ENCODE measurements around the gene ULK2. TPM values are rescaled to one million over a fixed set of nuclear protein-coding genes. Genes with fewer than 3 reads are reported as not detected.
A peak's percentile ranks its signal among the peaks of the same experiment; 100 is the strongest.

The ULK2 gene
- total RNA-seq, 2 donors from 2014 or later, result 14.9 to 20.8 TPM

DNA sequence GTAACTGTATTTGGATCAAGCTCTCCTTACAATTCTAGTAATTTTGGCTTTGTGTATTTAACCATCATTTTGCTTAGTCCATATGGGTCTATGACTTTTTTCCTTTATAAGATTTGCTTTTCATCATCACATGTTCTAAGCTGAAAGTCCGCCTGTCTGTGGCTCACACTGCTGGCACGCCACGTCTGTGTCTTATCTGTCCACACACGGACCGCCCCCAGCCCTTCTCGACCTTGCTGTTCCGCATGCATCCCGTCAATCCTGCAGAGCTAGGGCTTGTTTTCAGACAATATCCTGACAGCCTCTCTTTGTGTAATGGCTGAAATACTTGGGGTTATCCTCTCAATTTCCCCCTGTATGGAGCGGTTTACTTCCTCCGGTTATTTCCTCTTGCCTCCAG, 111.2 kb downstream of the ULK2 start:
- no peaks in the 10 kb centered on the region for H3K9me3 ChIP-seq (ENCODE audit: control insufficient read depth, low read length, poor library complexity, severe bottlenecking)
- Mint-ChIP-seq H3K36me3 (ENCODE audit: low read depth) (peaks cover 2% of the 10 kb centered on the region), H3K27me3 (peaks cover 45% of the 10 kb centered on the region), H3K4me1 (peaks cover 4% of the 10 kb centered on the region), H3K27ac (no peak overlapping the region), H3K4me3 (no peak overlapping the region)
- DNase-seq, result no peak
- ATAC-seq, result no peak

DNA sequence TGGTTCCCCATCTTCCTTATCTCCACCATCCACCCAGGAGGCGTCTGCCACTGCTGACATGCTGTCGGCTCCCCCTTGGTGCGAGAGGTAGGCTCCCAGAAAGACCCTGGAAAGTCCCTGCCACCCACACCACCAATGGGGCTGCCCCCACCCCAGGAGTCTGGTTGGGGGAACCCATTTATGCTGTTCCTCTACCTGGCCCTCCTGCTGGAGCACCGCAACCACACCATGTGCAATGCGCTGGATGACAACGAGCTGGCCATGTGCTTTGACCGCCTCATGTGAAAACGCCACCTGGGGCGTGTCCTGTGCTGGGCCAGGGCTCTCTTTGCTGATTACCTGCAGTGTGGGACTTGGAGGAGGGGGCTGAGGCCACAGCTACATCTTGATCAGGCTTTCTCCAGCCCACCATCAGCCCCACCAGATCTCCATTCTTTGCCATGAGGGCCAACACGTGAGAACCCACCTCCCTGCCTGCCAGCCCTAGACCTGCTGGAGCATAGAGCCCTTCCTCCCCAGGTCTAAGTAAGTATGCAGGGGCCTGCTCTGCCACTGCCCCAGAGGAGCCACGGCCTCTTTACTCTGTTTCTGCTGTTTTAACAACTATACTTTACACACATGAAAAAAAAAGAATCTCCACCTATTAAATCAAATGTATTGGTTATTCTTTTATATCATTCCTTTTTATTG, 111.8 kb downstream of the ULK2 start:
- Mint-ChIP-seq H3K27me3 (peaks cover 46% of the 10 kb centered on the region), H3K27ac (no peak overlapping the region), H3K4me1 (peaks cover 7% of the 10 kb centered on the region), H3K4me3 (no peak overlapping the region), H3K36me3 (ENCODE audit: low read depth) (peaks cover 2% of the 10 kb centered on the region)
- ATAC-seq, result no peak
- no peaks in the 10 kb centered on the region for H3K9me3 ChIP-seq (ENCODE audit: control insufficient read depth, low read length, poor library complexity, severe bottlenecking)
- DNase-seq, result no peak

DNA sequence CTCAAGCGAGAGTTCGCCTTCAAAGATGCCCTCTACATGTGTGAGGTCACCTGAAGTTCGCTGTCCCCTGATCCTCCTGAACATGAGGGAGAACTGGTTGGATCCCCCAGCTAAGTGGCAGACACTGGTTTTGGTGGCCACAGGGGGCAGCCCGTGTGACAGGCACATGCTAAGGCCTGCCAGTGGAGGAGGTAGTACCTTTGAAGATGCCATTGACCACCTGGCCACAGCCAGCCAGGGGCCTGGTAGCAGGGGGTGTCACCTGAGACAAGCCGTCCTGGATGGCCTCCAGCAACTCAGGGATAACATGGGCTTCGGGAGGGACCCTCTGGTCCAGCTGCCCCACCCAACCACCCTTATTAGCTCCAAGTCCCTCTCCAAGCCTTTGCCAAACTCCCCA, 112.3 kb downstream of the ULK2 start:
- Mint-ChIP-seq H3K36me3 (ENCODE audit: low read depth) (peaks cover 5% of the 10 kb centered on the region), H3K4me3 (no peak overlapping the region), H3K27me3 (peaks cover 45% of the 10 kb centered on the region), H3K27ac (no peak overlapping the region), H3K4me1 (peaks cover 11% of the 10 kb centered on the region)
- DNase-seq (no peak), ATAC-seq (no peak)
- H3K9me3 ChIP-seq (ENCODE audit: control insufficient read depth, low read length, poor library complexity, severe bottlenecking), result no peaks in the 10 kb centered on the region

DNA sequence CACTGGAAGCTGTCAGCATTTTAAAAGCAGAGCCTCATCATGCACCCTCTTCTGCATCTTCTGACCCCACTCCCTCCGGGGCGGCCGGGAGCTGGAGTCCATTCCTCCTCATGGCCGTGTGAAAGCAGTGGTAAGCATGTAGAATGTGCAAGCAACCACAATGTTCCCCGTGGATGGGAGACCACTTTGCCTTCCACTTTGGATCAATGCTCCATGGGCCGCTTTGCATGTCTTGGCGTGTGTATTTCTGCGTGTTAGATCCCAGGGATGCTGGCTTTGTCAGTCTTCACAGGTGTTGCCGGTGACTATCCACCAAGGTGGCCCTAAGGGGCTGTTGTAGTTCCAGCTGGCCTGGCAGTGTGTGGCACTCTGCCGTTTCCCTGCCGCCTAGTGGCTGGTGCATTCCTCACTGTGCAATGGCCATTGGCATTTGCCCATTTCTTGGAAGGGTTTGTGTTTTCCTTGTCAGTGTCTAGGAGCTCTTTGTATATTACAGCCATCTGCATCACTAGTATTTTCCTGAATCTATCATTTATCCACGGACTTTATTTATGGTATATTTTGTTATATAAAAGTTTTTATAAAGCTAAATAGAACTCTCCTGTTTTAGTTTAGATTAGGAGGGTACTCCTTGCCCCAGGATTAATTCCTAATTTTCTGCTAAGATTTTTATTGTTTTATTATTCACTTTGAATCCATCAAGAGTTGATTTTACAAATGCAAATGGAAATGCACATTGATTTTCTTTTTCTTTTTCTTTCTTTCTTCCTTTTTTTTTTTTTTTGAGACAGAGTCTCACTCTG, 113.9 kb downstream of the ULK2 start:
- ATAC-seq (no peak), DNase-seq (no peak)
- Mint-ChIP-seq H3K4me1 (peaks cover 15% of the 10 kb centered on the region), H3K27me3 (peaks cover 48% of the 10 kb centered on the region), H3K27ac (no peak overlapping the region), H3K4me3 (no peak overlapping the region), H3K36me3 (ENCODE audit: low read depth) (peaks cover 5% of the 10 kb centered on the region)
- H3K9me3 ChIP-seq (ENCODE audit: control insufficient read depth, low read length, poor library complexity, severe bottlenecking), result no peaks in the 10 kb centered on the region

DNA sequence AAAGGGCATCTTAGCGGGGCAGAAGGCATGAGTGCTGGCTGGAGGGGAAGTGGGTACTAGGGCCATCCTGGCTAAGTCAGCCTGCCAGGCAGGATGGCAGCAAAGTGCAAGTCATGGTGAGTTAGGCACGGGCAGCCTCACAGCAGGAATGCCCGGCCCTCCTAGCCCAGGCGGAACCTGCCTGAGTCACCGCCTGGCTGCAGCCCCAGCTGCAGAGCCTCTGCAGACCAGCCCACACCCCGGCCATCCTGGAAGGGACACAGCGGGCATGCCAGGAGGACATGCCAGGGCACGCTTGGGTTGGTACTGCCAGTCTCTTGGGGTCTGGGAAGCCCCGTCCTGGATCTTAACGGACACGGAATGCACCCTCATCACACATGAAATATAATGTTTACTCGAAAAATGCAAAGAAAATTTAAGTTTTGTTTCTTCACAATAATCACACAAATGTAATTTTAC, 114.7 kb downstream of the ULK2 start:
- H3K27ac Mint-ChIP-seq, result no peak overlapping the region
- H3K9me3 ChIP-seq (ENCODE audit: control insufficient read depth, low read length, poor library complexity, severe bottlenecking), result no peaks in the 10 kb centered on the region
- peaks cover 53% of the 10 kb centered on the region for H3K27me3 Mint-ChIP-seq
- peaks cover 5% of the 10 kb centered on the region for H3K36me3 Mint-ChIP-seq (ENCODE audit: low read depth)
- H3K4me1 Mint-ChIP-seq, result peaks cover 15% of the 10 kb centered on the region
- ATAC-seq (peak; percentile 44), DNase-seq (no peak)
- H3K4me3 Mint-ChIP-seq, result no peak overlapping the region

DNA sequence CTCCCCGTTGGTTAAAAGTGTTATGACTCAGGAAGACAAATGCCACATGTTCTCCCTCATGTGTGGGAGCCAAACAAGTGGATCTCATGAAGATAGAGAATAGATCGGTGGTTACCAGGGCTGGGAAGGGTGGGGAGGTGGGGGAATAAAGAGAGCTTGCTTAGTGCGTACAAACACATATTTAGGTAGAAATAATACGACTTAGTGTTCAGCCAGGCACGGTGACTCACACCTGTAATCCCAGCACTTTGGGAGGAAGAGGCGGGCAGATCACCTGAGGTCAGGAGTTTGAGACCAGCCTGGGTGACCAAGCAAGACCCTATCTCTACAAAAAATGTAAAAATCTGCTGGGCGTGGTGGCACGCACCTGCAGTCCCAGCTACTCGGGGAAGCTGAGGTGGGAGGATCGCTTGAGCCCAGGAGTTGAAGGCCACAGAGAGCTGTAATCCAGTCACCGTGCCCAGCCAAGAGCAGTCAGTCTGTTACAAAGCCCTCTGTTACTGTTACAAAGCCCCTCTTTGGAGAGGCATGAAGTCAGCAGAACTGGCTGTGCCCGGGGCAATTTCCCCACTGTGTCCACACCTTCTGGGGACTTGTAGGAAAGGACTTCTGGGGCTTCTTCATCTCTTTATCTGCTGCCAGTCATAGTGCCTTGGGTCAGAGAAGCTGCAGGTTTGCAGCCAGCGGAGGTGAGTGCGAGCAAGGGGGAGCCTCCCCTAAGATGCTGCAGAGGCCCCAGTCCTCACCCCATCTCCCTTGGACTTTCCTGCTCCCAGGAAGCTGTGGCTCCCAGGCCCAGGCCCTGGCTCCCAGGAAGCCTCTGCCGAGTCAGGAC, 115.3 kb downstream of the ULK2 start:
- peaks cover 15% of the 10 kb centered on the region for H3K4me1 Mint-ChIP-seq
- peaks cover 5% of the 10 kb centered on the region for H3K36me3 Mint-ChIP-seq (ENCODE audit: low read depth)
- no peak overlapping the region for H3K4me3 Mint-ChIP-seq
- H3K9me3 ChIP-seq (ENCODE audit: control insufficient read depth, low read length, poor library complexity, severe bottlenecking), result no peaks in the 10 kb centered on the region
- H3K27ac Mint-ChIP-seq, result no peak overlapping the region
- ATAC-seq, result no peak
- peaks cover 57% of the 10 kb centered on the region for H3K27me3 Mint-ChIP-seq
- DNase-seq, result no peak

DNA sequence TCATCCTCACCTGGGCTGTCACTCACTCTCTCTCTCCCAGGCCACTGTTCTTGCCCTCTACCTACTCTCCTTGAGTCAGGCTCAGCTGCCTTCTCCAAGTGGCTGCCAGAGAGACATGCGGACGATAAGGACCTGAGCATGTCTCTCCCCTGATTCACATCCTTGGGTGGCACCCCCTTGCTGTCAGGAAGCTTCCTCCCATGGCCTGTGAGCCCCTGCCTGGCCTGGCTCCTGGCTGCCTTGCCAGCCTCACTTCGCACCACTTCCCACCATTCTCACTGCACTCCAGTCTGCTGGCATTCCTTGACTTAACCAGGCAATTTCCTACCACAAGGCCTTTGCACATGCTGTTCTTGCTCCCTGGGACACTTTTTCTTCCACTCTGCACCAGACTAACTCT, 116.9 kb downstream of the ULK2 start:
- peaks cover 5% of the 10 kb centered on the region for H3K36me3 Mint-ChIP-seq (ENCODE audit: low read depth)
- ATAC-seq (no peak), DNase-seq (no peak)
- H3K9me3 ChIP-seq (ENCODE audit: control insufficient read depth, low read length, poor library complexity, severe bottlenecking), result no peaks in the 10 kb centered on the region
- H3K4me3 Mint-ChIP-seq, result no peak overlapping the region
- peaks cover 46% of the 10 kb centered on the region for H3K27me3 Mint-ChIP-seq
- no peak overlapping the region for H3K27ac Mint-ChIP-seq
- peaks cover 15% of the 10 kb centered on the region for H3K4me1 Mint-ChIP-seq

DNA sequence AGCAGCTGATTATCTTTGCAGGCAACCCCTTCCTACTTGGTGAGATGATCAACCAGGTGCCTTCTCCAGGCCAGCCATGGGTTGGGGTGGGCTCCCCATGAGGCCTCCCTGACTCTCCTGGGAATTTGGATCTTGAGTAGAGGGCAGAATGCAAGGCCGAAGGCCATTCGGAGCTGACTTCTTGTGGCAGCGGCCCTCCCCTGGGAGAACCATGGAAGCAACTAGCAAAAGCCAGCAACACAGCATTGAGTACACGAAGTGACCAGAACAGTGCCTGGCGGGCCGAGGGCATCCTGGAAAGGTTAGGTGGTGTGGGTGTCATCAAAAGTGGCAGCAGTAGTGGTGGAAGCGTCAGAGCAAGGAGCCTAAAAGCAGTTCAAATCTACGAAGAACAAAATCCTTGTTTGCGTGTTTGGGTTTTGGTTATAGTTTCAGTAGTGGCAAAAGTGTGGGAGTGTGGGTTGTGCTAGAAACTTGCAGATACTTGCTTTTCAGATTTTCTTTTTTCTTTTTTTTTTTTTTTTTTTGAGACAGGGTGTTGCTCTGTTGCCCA, 117.6 kb downstream of the ULK2 start:
- H3K9me3 ChIP-seq (ENCODE audit: control insufficient read depth, low read length, poor library complexity, severe bottlenecking), result no peaks in the 10 kb centered on the region
- DNase-seq (no peak), ATAC-seq (no peak)
- Mint-ChIP-seq H3K27ac (no peak overlapping the region), H3K4me1 (peaks cover 16% of the 10 kb centered on the region), H3K27me3 (peaks cover 43% of the 10 kb centered on the region), H3K36me3 (ENCODE audit: low read depth) (peaks cover 5% of the 10 kb centered on the region), H3K4me3 (no peak overlapping the region)

DNA sequence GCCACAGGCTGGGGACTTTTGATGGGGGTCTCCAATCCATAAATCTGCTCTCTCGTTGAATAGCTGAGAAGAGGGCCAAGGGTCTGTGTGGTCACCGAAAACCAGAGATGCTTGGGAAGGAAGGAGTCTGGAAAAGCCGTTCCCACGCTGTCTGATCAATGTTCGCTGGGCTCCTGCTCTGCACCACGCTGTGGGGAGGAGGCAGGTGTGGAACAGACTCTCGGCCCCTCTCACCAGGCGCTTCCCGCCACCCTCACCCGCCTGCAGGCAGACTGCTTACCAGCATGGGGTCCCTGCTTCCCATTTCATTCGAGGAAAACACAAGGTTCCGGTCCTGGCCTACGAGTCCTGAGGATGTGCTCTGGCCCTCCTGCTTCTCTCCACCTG, 118.9 kb downstream of the ULK2 start:
- no peak for DNase-seq
- H3K27me3 Mint-ChIP-seq, result peaks cover 42% of the 10 kb centered on the region

DNA sequence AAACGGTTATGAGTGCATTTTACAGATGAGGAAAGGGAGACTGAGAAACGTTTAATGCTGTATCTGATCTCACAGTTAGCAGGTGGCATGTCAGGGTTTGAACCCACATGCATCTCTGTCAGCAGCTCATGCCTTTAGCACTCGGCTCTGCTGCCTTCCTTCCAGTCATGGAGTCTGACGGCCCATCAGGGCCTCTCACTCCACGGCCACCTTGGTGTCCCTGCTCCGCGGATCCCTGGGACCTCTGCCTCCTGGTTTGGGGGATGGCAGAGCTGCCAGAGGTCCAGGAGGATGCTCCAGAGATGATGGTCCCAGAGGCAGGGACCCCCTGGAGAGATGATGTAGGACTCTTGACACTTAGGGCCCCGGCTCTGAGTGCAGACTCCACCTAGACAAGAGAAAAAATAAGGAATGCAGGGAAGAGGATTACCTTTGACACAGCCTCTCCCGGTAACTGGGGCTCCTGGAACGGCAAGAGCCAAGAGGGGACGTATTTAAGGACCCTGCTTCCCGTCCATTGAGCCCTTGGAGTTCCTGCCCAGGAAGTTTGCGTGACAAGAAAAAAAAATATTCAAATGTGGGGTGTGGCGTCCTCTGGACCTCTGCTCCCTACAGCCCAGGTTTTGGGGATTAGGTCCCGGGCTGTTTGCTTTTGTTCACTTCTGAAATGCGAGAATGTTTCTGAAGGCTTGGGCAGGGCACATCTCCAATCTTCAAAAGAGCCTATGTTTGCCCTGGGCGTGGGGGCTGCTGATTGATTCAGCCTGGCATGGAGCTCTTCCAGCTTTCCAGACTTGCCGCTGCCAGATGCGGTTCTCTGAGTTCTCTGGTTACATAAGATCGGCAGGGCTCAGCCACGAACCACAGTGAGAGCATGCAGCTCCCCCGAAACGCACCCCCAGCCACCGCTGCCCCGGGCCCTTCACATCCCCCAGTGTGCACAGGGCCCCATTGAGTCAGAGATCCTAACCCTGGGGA, 119.6 kb downstream of the ULK2 start, which contains the start of gene ALDH3A1:
Gene ALDH3A1, minus strand, starts transcription at position 470 of the 978 bp plus-strand sequence. CDS start 3,169 bp downstream, outside the sequence.
- DNase-seq (no peak), ATAC-seq (no peak)
- Mint-ChIP-seq H3K27ac (peak within 1 kb of the TSS; percentile 61), H3K4me3 (peak within 1 kb of the TSS; percentile 36), H3K4me1 (peaks cover 20% of the 10 kb centered on the region), H3K27me3 (peaks cover 35% of the 10 kb centered on the region), H3K36me3 (ENCODE audit: low read depth) (peaks cover 5% of the 10 kb centered on the region)
- H3K9me3 ChIP-seq (ENCODE audit: control insufficient read depth, low read length, poor library complexity, severe bottlenecking), result no peaks in the 10 kb centered on the region

More for the DNA sequence above, 118.9 kb downstream of the ULK2 start:
- no peak for ATAC-seq
- H3K9me3 ChIP-seq (ENCODE audit: control insufficient read depth, low read length, poor library complexity, severe bottlenecking), result no peaks in the 10 kb centered on the region
- Mint-ChIP-seq H3K27ac (no peak overlapping the region), H3K4me3 (no peak overlapping the region), H3K4me1 (peaks cover 20% of the 10 kb centered on the region), H3K36me3 (ENCODE audit: low read depth) (peaks cover 5% of the 10 kb centered on the region)

DNA sequence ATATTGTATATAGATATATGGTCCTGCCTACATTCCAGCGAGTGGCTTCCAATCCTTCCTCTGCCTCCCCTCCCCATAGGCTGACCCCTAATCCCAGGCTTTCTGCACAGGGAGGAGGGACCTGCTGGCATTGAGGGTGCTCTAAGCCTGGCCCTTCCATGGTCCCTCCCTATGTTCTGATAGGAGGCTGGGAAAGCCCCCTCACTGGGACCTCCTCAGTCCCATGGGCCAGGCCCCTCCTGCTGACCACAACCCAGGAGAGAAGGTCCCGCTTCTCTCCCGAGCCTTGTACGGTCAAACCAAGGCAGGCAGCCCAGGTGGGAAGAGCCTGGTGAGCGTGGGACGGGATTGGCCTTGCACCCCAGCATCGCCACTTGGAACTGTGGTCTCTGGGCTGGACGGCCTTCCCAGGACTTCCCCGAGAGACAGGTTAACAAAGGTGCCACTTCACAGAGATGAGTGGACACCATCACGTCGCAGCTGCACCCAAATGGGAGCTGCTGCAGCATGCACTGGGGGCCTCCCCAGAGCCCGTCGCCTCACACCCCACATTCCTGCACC, 120.5 kb downstream of the ULK2 start:
- no peak for DNase-seq
- no peak for ATAC-seq
- Mint-ChIP-seq H3K27me3 (peaks cover 31% of the 10 kb centered on the region), H3K36me3 (ENCODE audit: low read depth) (peaks cover 5% of the 10 kb centered on the region), H3K4me3 (peak overlapping the region; percentile 36), H3K27ac (no peak overlapping the region), H3K4me1 (peaks cover 22% of the 10 kb centered on the region)
- H3K9me3 ChIP-seq (ENCODE audit: control insufficient read depth, low read length, poor library complexity, severe bottlenecking), result no peaks in the 10 kb centered on the region

DNA sequence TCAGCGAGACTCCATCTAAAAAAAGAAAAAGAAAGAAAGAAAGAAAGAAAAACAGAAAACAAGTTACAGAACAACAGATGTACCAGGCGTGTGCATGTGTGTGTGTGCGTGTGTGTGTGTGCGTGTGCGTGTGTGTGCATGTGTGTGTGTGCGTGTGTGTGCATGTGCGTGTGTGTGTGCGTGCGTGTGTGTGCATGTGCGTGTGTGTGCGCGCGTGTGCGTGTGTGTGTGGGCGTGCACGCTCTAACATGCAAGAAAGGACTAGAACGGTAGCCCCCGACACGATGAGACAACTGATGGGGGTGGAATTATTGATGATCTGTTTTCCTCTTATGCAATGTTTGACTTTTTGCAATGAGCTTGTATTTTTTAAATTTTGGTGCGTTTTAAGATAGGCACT, 121.2 kb downstream of the ULK2 start:
- no peaks in the 10 kb centered on the region for H3K9me3 ChIP-seq (ENCODE audit: control insufficient read depth, low read length, poor library complexity, severe bottlenecking)

More for the DNA sequence above, 121.2 kb downstream of the ULK2 start:
- ATAC-seq, result no peak
- H3K27me3 Mint-ChIP-seq, result peaks cover 31% of the 10 kb centered on the region
- H3K27ac Mint-ChIP-seq, result no peak overlapping the region
- peaks cover 22% of the 10 kb centered on the region for H3K4me1 Mint-ChIP-seq
- H3K4me3 Mint-ChIP-seq, result no peak overlapping the region
- H3K36me3 Mint-ChIP-seq (ENCODE audit: low read depth), result peaks cover 5% of the 10 kb centered on the region
- DNase-seq, result no peak
